ENCODE results near the gene RCCD1. TPM values are rescaled to one million over a fixed set of nuclear protein-coding genes. Genes with fewer than 3 reads are reported as not detected.

Gene RCCD1
- total RNA-seq, 1 donor from 2014 or later: 10.0 TPM

DNA sequence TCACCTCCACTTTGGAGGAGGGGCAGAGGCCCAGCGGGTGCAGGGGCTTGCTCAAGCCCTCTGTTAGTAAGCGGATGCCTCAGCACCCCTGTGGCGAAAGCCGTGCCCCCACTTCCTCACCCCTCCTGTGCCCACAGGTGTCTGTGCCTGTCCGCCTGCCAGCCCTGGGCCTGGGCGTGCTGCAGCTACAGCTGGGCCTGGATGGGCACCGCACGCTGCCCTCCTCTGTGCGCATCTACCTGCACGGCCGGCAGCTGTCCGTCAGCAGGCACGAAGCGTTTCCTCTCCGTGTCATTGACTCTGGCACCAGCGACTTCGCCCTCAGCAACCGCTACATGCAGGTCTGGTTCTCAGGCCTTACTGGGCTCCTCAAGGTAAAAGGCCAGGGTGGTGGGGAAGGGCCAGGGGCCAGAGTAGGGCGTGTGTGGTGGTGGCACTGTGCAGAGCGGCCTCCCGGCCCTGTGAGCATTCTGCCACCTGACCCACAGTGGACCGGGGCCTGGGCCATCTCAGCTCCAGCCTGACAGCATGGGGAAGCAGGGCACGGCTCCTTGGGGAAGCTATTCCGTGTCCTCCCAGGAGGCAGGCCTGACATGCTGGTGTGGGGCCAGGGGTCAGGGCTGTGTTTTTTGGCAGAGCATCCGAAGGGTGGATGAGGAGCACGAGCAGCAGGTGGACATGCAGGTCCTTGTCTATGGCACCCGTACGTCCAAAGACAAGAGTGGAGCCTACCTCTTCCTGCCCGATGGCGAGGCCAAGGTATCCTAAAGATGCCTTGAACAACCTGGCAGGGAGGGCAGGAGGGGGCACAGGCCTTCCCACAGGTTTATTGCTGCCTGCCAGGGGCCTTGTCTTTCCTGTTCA, 42.5 kb upstream of the RCCD1 start:
- no peak for DNase-seq (ENCODE audit: low spot score in 2 of 2)
- Histone ChIP-seq H3K27me3 (no peaks in the 10 kb centered on the region), H3K4me3 (no peak overlapping the region), H3K36me3 (peaks cover 86 to 88% of the 10 kb centered on the region in 2 donors), H3K4me1 (no peaks in the 10 kb centered on the region), H3K9me3 (no peaks in the 10 kb centered on the region), H3K27ac (no peak overlapping the region)
- intact Hi-C loops (cut with DNase I): no loop called here
- TF ChIP-seq, protein P1, sequence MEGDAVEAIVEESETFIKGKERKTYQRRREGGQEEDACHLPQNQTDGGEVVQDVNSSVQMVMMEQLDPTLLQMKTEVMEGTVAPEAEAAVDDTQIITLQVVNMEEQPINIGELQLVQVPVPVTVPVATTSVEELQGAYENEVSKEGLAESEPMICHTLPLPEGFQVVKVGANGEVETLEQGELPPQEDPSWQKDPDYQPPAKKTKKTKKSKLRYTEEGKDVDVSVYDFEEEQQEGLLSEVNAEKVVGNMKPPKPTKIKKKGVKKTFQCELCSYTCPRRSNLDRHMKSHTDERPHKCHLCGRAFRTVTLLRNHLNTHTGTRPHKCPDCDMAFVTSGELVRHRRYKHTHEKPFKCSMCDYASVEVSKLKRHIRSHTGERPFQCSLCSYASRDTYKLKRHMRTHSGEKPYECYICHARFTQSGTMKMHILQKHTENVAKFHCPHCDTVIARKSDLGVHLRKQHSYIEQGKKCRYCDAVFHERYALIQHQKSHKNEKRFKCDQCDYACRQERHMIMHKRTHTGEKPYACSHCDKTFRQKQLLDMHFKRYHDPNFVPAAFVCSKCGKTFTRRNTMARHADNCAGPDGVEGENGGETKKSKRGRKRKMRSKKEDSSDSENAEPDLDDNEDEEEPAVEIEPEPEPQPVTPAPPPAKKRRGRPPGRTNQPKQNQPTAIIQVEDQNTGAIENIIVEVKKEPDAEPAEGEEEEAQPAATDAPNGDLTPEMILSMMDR (IDR thresholded peaks at IDR 0.05): no peak

DNA sequence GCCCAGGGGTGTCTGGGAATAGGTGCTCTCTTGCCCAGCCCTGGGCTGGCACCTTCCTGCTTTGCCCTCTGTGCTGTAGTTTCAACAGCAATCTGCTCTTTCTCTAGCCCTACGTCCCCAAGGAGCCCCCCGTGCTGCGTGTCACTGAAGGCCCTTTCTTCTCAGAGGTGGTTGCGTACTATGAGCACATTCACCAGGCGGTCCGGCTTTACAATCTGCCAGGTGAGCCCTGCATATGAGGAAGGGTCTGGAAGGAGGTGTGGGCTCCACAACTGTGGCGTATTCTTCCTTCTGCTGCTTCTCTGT, 42.0 kb upstream of the RCCD1 start:
- Histone ChIP-seq H3K9me3 (no peaks in the 10 kb centered on the region), H3K27ac (no peak overlapping the region), H3K27me3 (no peaks in the 10 kb centered on the region), H3K4me1 (no peaks in the 10 kb centered on the region), H3K36me3 (peaks cover 84 to 88% of the 10 kb centered on the region in 2 donors), H3K4me3 (no peak overlapping the region)
- TF ChIP-seq, protein P1 (IDR thresholded peaks at IDR 0.05): no peak
- no peak for DNase-seq (ENCODE audit: low spot score in 2 of 2)
- intact Hi-C loops (cut with DNase I): no loop called here

DNA sequence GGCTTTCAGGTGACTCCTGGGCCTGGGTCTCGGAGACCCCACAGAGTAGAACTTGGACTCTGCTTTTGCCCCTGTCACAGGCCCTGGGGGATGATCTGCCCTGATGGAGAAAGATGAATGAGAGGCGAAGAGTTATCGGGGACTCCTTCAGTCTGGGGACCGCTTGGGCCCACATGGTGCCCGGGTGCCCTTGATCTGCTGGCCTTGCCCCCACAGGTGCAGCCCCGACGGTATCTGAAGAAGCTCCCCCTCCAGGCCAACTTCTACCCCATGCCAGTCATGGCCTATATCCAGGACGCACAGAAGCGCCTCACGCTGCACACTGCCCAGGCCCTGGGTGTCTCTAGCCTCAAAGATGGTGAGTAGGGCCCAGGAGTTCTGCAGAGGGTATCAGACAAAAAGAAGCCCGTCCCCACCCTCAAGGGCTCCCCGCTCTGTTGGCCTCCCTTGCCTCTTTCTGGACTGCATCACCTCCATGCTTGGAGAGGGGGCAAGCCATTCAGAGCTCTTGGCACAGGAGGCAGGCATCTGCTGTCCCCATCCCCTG, 41.2 kb upstream of the RCCD1 start:
- H3K9me3 ChIP-seq: no peaks in the 10 kb centered on the region
- no peak overlapping the region for H3K4me3 ChIP-seq
- no peak for DNase-seq (ENCODE audit: low spot score in 2 of 2)
- H3K27me3 ChIP-seq: no peaks in the 10 kb centered on the region
- intact Hi-C loops (cut with DNase I): no loop called here
- H3K4me1 ChIP-seq: no peaks in the 10 kb centered on the region
- H3K27ac ChIP-seq: no peak overlapping the region
- H3K36me3 ChIP-seq: peaks cover 87 to 92% of the 10 kb centered on the region in 2 donors
- TF ChIP-seq, protein P1 (IDR thresholded peaks at IDR 0.05): no peak

DNA sequence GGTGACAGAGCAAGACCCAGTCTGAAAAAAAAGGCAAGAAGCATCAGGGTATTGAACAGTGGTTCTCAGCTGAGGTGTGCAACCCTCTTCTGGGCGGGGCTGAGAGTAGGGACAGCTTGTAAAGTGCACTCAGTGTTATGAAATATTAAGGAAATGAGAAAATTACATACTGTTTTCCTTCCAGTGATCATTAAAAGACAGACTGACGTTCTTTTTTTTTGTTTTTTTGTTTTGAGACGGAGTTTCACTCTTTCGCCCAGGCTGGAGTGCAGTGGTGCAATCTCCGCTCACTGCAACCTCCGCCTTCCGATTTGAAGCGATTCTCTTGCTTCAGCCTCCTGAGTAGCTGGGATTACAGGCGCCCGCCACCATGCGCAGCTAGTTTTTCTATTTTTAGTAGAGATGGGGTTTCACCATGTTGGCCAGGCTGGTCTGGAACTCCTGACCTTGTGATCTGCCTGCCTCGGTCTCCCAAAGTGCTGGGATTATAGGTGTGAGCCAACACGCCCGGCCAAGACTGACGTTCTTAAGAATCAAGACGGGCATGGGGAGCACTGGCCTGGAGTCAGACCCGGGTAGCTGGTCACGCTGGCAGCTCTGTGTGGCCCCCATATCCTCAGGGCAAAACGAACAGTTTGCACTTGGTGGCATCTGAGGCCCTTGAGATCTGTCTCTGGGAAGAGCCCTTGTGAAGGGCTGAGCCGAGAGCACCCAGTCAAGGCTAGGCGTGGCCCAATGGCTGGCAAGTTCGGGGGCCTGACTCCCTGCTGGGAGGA, 40.2 kb upstream of the RCCD1 start:
- TF ChIP-seq, protein P1 (IDR thresholded peaks at IDR 0.05): no peak
- no peak overlapping the region for H3K27ac ChIP-seq
- H3K9me3 ChIP-seq: no peaks in the 10 kb centered on the region
- DNase-seq (ENCODE audit: low spot score in 2 of 2): no peak
- no peaks in the 10 kb centered on the region for H3K4me1 ChIP-seq
- H3K36me3 ChIP-seq: peaks cover 85 to 97% of the 10 kb centered on the region in 2 donors
- intact Hi-C loops (cut with DNase I): no loop called here
- H3K4me3 ChIP-seq: no peak overlapping the region
- no peaks in the 10 kb centered on the region for H3K27me3 ChIP-seq

DNA sequence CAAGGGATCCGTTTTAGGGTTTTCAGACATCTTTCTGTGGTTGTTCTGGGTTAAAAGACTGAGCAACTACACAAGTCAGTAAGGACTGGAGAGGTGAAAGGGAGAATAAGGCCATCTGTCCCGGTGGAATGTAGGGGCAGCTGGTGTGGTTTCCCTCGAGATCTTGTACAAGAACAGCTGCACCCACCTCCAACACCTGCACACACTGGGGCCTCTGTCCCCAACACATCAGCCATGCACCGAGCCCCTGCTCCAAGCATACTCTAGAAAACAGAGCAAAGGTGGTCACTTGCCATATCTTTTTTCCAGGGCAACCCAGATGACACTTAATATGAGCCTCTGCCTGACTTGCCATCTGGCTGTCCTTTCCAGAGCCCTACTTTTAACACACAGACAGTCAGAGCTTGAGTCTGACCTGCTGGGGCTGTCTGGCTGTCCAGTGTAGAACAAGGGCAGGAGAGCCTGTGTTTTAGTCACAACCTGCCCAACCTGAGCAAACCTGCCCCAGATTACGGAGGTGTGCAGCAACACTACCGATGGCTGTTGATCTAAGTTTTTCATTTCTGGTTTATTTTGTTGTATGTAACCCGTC, 39.4 kb upstream of the RCCD1 start:
- H3K27ac ChIP-seq: no peak overlapping the region
- H3K36me3 ChIP-seq: peaks cover 87 to 97% of the 10 kb centered on the region in 2 donors

More for the DNA sequence above, 39.4 kb upstream of the RCCD1 start:
- Histone ChIP-seq H3K9me3 (no peaks in the 10 kb centered on the region), H3K4me1 (no peaks in the 10 kb centered on the region), H3K4me3 (no peak overlapping the region), H3K27me3 (no peaks in the 10 kb centered on the region)
- TF ChIP-seq, protein P1 (IDR thresholded peaks at IDR 0.05): no peak
- DNase-seq (ENCODE audit: low spot score in 2 of 2): no peak
- intact Hi-C loops (cut with DNase I): no loop called here

Data from ascending aorta (tissue), 2 donors.